Stimulated activated CD4-positive, alpha-beta T cell treated with anti-CD3 and anti-CD28 coated beads, Interleukin-2, amount 100 ng/mL, for 48 hours (primary cell): ENCODE results near the gene NADSYN1.
"Not testable (repeated sequence)": the region's sequence is repeated elsewhere in the genome, so short reads cannot be mapped to it uniquely, and the experiment has no call there.

Source experiments
- DNase-seq, 2 donors: peaks; one replicate each; pipeline ENCODE4 v3.0.0-alpha.2; 2020

The NADSYN1 gene

GRCh38 chr11:71530602-71531001 lies 77.6 kb downstream of the NADSYN1 start:
- no peak for DNase-seq

- no peak for DNase-seq
These were observed 79.1 kb downstream of the NADSYN1 start for GRCh38 chr11:71532036-71532610.

- DNase-seq = not testable (repeated sequence)
These were observed 82.0 kb downstream of the NADSYN1 start for GRCh38 chr11:71534711-71535608.

GRCh38 chr11:71535825-71536224 lies 82.8 kb downstream of the NADSYN1 start:
- DNase-seq = no peak

GRCh38 chr11:71537537-71537936 lies 84.5 kb downstream of the NADSYN1 start:
- DNase-seq = no peak

GRCh38 chr11:71537977-71538665 lies 85.1 kb downstream of the NADSYN1 start, which contains the start of gene KRTAP5-8:
Gene KRTAP5-8 (plus strand): TSS chr11:71538025. CDS start chr11:71538056, 31 bp downstream.
- not testable (repeated sequence) for DNase-seq

- no peak for DNase-seq
These were observed 85.6 kb downstream of the NADSYN1 start for GRCh38 chr11:71538666-71538990.

GRCh38 chr11:71539017-71539416 lies 86.0 kb downstream of the NADSYN1 start:
- DNase-seq = no peak

GRCh38 chr11:71539971-71540370 lies 87.0 kb downstream of the NADSYN1 start:
- not testable (repeated sequence) for DNase-seq

GRCh38 chr11:71540521-71541304 lies 87.7 kb downstream of the NADSYN1 start:
- DNase-seq = not testable (repeated sequence)

GRCh38 chr11:71542382-71542781 lies 89.4 kb downstream of the NADSYN1 start:
- no peak for DNase-seq

GRCh38 chr11:71542879-71543777 lies 90.1 kb downstream of the NADSYN1 start:
- DNase-seq = no peak

- DNase-seq = no peak
These were observed 90.9 kb downstream of the NADSYN1 start for GRCh38 chr11:71543866-71544265.

GRCh38 chr11:71544525-71545214 lies 91.7 kb downstream of the NADSYN1 start:
- DNase-seq = no peak

- no peak for DNase-seq
These were observed 92.5 kb downstream of the NADSYN1 start for GRCh38 chr11:71545405-71545966.

GRCh38 chr11:71548120-71548519 lies 95.1 kb downstream of the NADSYN1 start, which contains the start of gene KRTAP5-9:
Gene KRTAP5-9 (plus strand): TSS chr11:71548420. CDS start chr11:71548658, 238 bp downstream.
- DNase-seq = no peak

- no peak for DNase-seq
These were observed 95.7 kb downstream of the NADSYN1 start for GRCh38 chr11:71548716-71549151.
